GM12878 (cell line): ENCODE data around the gene THADA. TPM values are rescaled to one million over a fixed set of nuclear protein-coding genes. Genes with fewer than 3 reads are reported as not detected.

ENCODE experiments used
- ATF7 ChIP-seq: fragments of 450-650 bp; IDR thresholded peaks from 2 replicates; pipeline ENCODE4 v1.6.1; 2016; ENCODE audit warnings: low read depth, mild to moderate bottlenecking
- BHLHE40 ChIP-seq, 2 experiments: fragments of 450-650 bp in 1 of 2; IDR thresholded peaks; 2 replicates each; pipeline ENCODE4 v1.6.1; 2011 to 2017; ENCODE audit warnings: low read depth in 2 of 2, borderline replicate concordance in 1 of 2, improper control_type of control experiment in 1 of 2, low read length in 1 of 2, mild to moderate bottlenecking in 1 of 2
- CBX5 ChIP-seq: sonication (generic); IDR thresholded peaks from 2 replicates; pipeline ENCODE4 v1.6.1; 2016; ENCODE audit warnings: low read depth, moderate library complexity, mild to moderate bottlenecking, inconsistent platforms
- ETV6 ChIP-seq, 2 experiments: fragments of 450-650 bp in 1 of 2; IDR thresholded peaks in 1 of 2; conservative IDR thresholded peaks in 1 of 2; 2 replicates each; pipeline ENCODE4 v1.6.1; 2014; ENCODE audit warnings: antibody characterized with exemption in 1 of 2, borderline replicate concordance in 1 of 2, low read depth in 1 of 2, mild to moderate bottlenecking in 1 of 2, moderate library complexity in 1 of 2
- FOS ChIP-seq: IDR thresholded peaks from 3 replicates; pipeline ENCODE4 v1.6.1; 2011; ENCODE audit warnings: borderline replicate concordance; ENCODE audit not compliant: insufficient read length; ENCODE audit errors: extremely low read depth
- HDGF ChIP-seq: fragments of 450-650 bp; IDR thresholded peaks from 2 replicates; pipeline ENCODE4 v1.6.1; 2016; ENCODE audit warnings: antibody characterized with exemption
- JUNB ChIP-seq: IDR thresholded peaks from 2 replicates; pipeline ENCODE4 v1.6.1; 2016; ENCODE audit warnings: antibody characterized with exemption, mild to moderate bottlenecking
- JUND ChIP-seq: IDR thresholded peaks from 2 replicates; pipeline ENCODE4 v1.6.1; 2012; ENCODE audit warnings: low read depth, mild to moderate bottlenecking, low read length, improper control_type of control experiment, moderate library complexity
- KAT2A ChIP-seq: conservative IDR thresholded peaks from 2 replicates; pipeline ENCODE4 v1.6.1; 2011; ENCODE audit warnings: low read depth, low read length; ENCODE audit not compliant: control insufficient read depth
- MTA3 ChIP-seq: IDR thresholded peaks from 2 replicates; pipeline ENCODE4 v1.6.1; 2012; ENCODE audit warnings: low read length, inconsistent platforms, borderline replicate concordance
- MYB ChIP-seq: fragments of 150-350 bp; IDR thresholded peaks from 2 replicates; pipeline ENCODE4 v1.6.1; 2014; ENCODE audit warnings: mild to moderate bottlenecking, low read depth, low read length, borderline replicate concordance
- NR2C1 ChIP-seq: fragments of 450-650 bp; IDR thresholded peaks from 2 replicates; pipeline ENCODE4 v1.6.1; 2017; ENCODE audit warnings: antibody characterized with exemption, mild to moderate bottlenecking, moderate library complexity
- PAX5 ChIP-seq: IDR thresholded peaks from 2 replicates; pipeline ENCODE4 v1.6.1; 2011; ENCODE audit warnings: low read depth, low read length, borderline replicate concordance
- RUNX3 ChIP-seq: IDR thresholded peaks from 2 replicates; pipeline ENCODE4 v1.6.1; 2012; ENCODE audit warnings: low read length, inconsistent platforms
- STAT3 ChIP-seq: IDR thresholded peaks from 2 replicates; pipeline ENCODE4 v1.6.1; 2011; ENCODE audit warnings: low read depth, low read length, improper control_type of control experiment
- SUZ12 ChIP-seq: fragments of 200-600 bp; sonication (generic); IDR thresholded peaks from one replicate; pipeline ENCODE4 v1.6.1; 2018; ENCODE audit warnings: antibody characterized with exemption, mild to moderate bottlenecking; ENCODE audit not compliant: unreplicated experiment
- ZBED1 ChIP-seq: IDR thresholded peaks from 2 replicates; pipeline ENCODE4 v1.6.1; 2016; ENCODE audit warnings: borderline replicate concordance
- ZNF622 ChIP-seq: fragments of 450-650 bp; IDR thresholded peaks from 2 replicates; pipeline ENCODE4 v1.6.1; 2017; ENCODE audit warnings: mild to moderate bottlenecking, inconsistent platforms
- polyA plus RNA-seq, 11 experiments: library from polyadenylated mRNA; depleted of rRNA in 4 of 11; unstranded in 6 of 11; stranded (reverse) in 5 of 11; fragments of >200 nt; fragmentation: Nextera tagmentation in 4 of 11; fragmentation: Illumina TruSeq in 1 of 11; extraction: Ambion mirVana in 4 of 11; extraction: Trizol in 1 of 11; gene quantifications; 1 replicate in 1 of 11; 2 replicates in 10 of 11; pipeline versions ENCODE4 v1.2.1 to v1.2.3, GENCODE V29; 2011 to 2016; ENCODE audit warnings: inconsistent platforms in 2 of 11, missing spikeins in 2 of 11, low read depth in 1 of 11
- total RNA-seq, 4 experiments: library from RNA; depleted of rRNA in 3 of 4; stranded (reverse); fragments of >200 nt in 3 of 4; fragmentation: Illumina TruSeq in 1 of 4; extraction: Trizol in 1 of 4; gene quantifications; 2 replicates each; pipeline versions ENCODE4 v1.2.1 to v1.2.3, GENCODE V29; 2013 to 2021
- TF ChIP-seq, protein P1 (sequence below): fragments of 450-650 bp; IDR thresholded peaks from 2 replicates; pipeline ENCODE4 v1.6.1; 2017; ENCODE audit warnings: mild to moderate bottlenecking, moderate library complexity
- TF ChIP-seq, protein P2 (sequence below): fragments of 150-350 bp; IDR thresholded peaks from 2 replicates; pipeline ENCODE4 v1.6.1; 2014; ENCODE audit warnings: mild to moderate bottlenecking, low read depth, low read length
- TF ChIP-seq, protein P3 (sequence below): fragments of 450-650 bp; formaldehyde crosslinking; IDR thresholded peaks from 2 replicates; pipeline ENCODE4 v1.4.0; 2020; ENCODE audit warnings: mild to moderate bottlenecking, moderate library complexity

Gene THADA
- total and polyA plus RNA-seq, 10 of the 15 experiments (the other 5 are each of a cell fraction or from before 2014, with no cell fraction given) = 14.6 to 33.2 (median 23.2) TPM

DNA sequence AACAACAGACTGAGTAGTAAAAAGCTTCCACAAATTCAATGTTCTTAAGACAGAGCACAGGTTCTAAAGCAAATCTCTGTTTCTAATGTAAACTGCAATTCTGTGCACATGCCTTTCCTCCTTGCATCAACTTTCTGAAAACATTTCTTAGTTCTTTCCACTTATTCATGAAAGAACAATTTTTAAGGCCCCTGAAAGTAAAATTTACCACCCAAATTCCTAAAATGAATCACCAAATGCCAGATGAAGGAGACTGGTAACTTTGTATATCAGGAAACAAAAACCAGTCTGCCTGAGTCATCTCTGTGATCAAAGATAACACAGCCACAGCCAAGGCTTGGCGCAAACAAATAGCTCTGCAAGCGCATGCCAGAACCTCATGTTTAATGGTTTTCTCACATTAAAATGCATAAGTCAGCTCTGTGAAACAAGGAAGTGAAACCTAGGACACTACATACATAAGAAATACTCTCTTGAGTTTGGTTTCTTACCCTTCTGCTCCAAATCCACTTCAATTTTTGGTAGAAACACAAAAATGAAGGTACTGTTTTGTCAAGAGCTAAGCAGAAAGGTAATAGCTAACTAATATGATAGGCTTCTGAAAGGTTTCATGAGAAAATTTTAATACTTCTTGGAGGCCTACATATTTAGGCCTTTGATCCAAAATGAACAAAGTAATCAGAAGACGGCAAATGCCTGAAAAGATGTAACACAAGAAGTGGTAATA is 169.4 kb downstream of the THADA start (continued):
- TF ChIP-seq, protein P1, sequence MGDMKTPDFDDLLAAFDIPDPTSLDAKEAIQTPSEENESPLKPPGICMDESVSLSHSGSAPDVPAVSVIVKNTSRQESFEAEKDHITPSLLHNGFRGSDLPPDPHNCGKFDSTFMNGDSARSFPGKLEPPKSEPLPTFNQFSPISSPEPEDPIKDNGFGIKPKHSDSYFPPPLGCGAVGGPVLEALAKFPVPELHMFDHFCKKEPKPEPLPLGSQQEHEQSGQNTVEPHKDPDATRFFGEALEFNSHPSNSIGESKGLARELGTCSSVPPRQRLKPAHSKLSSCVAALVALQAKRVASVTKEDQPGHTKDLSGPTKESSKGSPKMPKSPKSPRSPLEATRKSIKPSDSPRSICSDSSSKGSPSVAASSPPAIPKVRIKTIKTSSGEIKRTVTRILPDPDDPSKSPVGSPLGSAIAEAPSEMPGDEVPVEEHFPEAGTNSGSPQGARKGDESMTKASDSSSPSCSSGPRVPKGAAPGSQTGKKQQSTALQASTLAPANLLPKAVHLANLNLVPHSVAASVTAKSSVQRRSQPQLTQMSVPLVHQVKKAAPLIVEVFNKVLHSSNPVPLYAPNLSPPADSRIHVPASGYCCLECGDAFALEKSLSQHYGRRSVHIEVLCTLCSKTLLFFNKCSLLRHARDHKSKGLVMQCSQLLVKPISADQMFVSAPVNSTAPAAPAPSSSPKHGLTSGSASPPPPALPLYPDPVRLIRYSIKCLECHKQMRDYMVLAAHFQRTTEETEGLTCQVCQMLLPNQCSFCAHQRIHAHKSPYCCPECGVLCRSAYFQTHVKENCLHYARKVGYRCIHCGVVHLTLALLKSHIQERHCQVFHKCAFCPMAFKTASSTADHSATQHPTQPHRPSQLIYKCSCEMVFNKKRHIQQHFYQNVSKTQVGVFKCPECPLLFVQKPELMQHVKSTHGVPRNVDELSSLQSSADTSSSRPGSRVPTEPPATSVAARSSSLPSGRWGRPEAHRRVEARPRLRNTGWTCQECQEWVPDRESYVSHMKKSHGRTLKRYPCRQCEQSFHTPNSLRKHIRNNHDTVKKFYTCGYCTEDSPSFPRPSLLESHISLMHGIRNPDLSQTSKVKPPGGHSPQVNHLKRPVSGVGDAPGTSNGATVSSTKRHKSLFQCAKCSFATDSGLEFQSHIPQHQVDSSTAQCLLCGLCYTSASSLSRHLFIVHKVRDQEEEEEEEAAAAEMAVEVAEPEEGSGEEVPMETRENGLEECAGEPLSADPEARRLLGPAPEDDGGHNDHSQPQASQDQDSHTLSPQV = 0 out of 2 replicates have a peak, but pooled peaks have one; percentile 11
- TF ChIP-seq BHLHE40 (IDR thresholded peaks at IDR 0.05; ENCODE audit: borderline replicate concordance in 1 of 2, low read depth in 2 of 2, low read length in 1 of 2) (peak; percentile 85 to 87), CBX5 (peak; percentile 92), MTA3 (peak; percentile 98), NR2C1 (no peak), RUNX3 (peak; percentile 98), STAT3 (0 out of 2 replicates have a peak, but pooled peaks have one; percentile 73), KAT2A (no peak), ZNF622 (no peak), HDGF (no peak), PAX5 (peak; percentile 88), ZBED1 (peak; percentile 89), JUND (peak; percentile 93), FOS (no peak), ETV6 (conservative IDR thresholded peaks at IDR 0.05 in 1 of 2, IDR thresholded peaks at IDR 0.05 in 1 of 2; ENCODE audit: borderline replicate concordance in 1 of 2, low read depth in 1 of 2) (peak in 1 of 2 experiments; percentile 94; a peak in 2 of 4 replicates), ATF7 (peak; percentile 94), SUZ12 (no peak), MYB (no peak), JUNB (peak; percentile 98)
- TF ChIP-seq, protein P2, sequence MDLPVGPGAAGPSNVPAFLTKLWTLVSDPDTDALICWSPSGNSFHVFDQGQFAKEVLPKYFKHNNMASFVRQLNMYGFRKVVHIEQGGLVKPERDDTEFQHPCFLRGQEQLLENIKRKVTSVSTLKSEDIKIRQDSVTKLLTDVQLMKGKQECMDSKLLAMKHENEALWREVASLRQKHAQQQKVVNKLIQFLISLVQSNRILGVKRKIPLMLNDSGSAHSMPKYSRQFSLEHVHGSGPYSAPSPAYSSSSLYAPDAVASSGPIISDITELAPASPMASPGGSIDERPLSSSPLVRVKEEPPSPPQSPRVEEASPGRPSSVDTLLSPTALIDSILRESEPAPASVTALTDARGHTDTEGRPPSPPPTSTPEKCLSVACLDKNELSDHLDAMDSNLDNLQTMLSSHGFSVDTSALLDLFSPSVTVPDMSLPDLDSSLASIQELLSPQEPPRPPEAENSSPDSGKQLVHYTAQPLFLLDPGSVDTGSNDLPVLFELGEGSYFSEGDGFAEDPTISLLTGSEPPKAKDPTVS = no peak
- TF ChIP-seq, protein P3, sequence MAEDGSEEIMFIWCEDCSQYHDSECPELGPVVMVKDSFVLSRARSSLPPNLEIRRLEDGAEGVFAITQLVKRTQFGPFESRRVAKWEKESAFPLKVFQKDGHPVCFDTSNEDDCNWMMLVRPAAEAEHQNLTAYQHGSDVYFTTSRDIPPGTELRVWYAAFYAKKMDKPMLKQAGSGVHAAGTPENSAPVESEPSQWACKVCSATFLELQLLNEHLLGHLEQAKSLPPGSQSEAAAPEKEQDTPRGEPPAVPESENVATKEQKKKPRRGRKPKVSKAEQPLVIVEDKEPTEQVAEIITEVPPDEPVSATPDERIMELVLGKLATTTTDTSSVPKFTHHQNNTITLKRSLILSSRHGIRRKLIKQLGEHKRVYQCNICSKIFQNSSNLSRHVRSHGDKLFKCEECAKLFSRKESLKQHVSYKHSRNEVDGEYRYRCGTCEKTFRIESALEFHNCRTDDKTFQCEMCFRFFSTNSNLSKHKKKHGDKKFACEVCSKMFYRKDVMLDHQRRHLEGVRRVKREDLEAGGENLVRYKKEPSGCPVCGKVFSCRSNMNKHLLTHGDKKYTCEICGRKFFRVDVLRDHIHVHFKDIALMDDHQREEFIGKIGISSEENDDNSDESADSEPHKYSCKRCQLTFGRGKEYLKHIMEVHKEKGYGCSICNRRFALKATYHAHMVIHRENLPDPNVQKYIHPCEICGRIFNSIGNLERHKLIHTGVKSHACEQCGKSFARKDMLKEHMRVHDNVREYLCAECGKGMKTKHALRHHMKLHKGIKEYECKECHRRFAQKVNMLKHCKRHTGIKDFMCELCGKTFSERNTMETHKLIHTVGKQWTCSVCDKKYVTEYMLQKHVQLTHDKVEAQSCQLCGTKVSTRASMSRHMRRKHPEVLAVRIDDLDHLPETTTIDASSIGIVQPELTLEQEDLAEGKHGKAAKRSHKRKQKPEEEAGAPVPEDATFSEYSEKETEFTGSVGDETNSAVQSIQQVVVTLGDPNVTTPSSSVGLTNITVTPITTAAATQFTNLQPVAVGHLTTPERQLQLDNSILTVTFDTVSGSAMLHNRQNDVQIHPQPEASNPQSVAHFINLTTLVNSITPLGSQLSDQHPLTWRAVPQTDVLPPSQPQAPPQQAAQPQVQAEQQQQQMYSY (CRISPR knock-in tag) = no peak
